ENCODE results near the gene LGR4.
"Not testable (repeated sequence)": the region's sequence is repeated elsewhere in the genome, so short reads cannot be mapped to it uniquely, and the experiment has no call there.

The LGR4 gene

DNA sequence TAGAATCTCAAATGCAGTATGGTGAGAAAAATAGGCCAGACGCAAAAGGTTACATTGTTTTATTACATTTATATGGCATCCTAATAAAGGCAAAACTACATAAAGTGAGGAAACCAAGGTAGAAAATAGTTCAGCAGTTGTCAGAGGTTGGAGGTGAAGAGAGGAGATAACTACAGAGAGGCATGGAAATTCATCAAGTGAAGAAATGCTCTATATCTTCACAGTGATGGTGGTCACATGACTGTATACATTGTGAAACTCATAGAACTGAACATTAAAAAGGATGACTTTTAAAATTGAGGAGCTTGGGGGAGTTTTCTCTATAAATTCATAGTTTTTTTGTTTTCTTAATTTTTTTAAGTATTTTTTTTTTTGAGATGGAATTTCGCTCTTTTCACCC, 14.4 kb downstream of the LGR4 start:
- DNase-seq (ENCODE audit: low spot score): no peak

DNA sequence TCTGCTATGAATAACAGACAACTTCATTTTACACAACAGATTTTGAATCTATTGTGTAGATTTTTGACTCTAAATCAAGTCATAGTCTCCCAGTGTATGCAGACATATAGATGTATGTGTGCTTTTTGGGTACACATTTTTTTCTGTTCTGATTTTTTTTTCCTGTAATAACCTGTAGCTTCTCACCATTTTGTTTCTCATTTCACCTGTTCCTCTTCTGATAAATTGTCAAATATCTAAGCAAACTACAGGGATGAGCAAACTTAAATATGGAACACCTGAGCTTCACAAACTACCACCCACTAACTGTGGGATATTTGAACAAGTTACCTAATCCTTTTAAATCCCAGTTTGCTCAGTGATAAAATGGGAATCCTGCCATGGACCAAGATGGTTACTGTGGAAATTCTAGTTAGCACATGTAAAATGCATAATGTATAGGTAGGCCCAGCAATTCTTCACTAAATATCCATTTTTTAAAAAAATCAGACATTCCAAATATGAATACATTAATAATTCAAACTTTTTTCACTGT, 15.7 kb downstream of the LGR4 start:
- DNase-seq (ENCODE audit: low spot score): no peak

DNA sequence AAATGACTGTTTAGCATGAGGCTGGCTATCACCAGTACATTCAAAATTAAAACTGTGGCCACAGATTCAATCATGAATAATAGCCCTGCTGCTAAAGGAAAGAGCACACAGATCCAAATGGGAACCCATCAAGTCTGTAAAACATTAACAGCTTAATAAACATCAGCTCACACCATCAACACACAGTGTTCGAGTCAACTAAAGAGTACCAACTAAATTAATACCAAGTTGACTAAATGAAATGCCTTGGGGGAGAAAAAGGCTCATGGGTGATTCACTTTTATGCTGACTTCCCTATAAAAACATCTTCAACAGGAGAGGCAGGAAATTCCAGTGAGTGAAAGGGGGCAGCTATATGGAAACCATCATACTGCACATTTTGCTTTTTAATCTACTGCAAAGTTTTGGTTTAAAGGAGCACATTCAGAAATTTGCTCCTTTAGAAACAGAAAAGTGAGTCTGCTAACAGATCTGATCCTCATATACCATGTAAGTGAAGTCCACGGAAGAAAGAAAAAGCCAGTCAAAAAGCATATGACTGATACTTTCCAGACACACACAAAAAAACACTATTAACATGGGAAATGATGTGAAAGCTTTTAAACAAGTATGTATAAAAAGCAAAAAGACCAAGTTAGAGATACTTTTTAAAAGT, 16.3 kb downstream of the LGR4 start:
- DNase-seq (ENCODE audit: low spot score): no peak

DNA sequence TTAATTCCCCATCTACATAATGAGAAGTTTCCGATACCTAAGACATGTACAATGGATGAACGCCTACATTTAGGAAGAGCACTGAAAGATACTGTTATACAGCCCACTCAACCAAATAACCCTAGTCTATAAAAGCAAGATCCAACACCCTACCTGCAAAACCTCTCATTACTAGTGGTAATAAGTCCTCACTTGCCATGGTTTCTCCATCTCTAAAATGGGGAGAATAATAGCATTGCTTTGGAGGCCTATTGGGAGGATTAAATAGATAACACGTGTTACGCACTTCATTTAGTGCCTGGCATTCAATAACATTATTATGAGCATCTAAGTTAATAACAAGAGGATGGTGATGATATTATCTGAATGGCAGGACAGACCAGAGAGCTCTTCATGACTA, 16.9 kb downstream of the LGR4 start:
- DNase-seq (ENCODE audit: low spot score): no peak

DNA sequence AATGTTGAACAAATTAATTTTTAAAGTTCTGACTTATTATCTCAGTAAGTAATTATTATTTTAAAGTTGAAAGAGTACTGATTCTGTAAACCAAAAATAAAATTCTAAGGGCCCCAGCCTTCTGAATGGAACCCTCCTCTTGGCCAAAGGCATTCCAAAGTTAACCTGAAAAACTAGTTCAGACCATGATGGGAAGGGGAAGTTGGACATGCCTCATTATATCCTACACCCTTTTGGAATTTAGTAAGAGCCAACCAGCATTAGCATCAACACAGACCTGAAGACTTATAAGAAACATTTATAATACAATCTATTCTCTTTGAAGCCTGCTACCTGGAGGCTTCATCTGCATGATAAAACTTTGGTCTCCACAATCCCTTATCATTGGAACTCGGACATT, 18.9 kb downstream of the LGR4 start:
- no peak for DNase-seq (ENCODE audit: low spot score)

DNA sequence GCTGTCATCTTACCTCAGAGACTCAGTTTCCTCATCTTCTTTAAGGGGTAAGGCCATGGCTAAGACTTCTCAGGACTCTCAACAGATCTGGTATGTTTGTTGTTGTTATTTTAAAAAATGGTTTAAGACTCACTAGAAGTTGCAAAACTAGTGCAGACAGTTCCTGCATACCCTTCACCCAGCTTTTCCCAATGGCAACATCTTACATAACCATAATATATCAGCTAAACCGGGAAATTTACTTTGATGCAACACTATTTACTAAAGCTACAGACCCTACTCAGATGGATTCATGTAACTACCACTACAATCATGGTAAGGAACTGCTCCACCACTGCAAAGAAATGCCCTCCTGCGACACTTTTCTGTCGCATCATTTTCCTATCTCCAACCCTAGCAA, 20.4 kb downstream of the LGR4 start:
- no peak for DNase-seq (ENCODE audit: low spot score)

DNA sequence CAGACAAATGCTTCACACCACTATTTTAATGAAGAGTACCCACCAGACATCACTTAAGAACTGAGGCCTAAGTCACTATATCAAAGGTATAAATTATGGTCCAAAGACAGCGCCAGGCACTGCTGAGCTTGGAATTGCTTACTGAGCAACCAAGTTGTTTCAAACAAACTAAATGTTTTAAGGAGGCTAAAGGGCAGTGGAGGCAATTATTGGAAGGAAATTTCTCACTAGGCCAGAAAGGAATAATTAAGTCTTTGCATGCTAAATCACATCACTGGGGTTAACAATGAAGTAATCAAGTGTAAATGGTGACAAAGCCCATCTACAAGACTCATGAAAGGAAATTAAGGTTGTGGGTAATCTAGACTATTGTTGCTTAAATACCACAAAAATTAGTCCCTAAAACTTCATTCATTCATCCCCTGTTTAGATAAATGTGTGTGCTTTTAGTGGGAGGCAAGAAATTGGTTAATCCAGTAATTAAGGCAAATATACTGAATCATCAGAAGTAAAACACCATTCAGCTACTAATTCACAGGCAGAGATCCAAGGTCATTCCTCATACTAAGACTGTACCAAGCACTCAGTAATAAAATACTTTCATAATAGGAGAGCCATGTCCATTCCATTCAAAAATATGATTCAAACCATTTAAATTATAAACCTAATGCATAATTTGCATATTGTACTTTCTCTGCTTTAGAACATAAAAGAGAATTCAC, 21.2 kb downstream of the LGR4 start:
- no peak for DNase-seq (ENCODE audit: low spot score)

DNA sequence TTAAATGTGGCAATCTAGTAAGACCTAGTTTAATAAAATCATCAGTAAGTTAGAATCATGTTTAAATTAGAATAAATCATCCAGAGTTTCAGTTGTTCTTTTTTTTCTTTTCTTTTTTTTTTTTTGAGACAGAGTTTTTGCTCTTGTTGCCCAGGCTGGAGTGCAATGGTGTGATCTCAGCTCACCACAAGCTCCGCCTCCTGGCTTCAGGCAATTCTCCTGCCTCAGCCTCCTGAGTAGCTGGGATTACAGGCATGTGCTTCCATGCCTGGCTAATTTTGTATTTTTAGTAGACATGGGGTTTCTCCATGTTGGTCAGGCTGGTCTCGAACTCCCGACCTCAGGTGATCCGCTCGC, 24.4 kb downstream of the LGR4 start:
- not testable (repeated sequence) for DNase-seq (ENCODE audit: low spot score)

DNA sequence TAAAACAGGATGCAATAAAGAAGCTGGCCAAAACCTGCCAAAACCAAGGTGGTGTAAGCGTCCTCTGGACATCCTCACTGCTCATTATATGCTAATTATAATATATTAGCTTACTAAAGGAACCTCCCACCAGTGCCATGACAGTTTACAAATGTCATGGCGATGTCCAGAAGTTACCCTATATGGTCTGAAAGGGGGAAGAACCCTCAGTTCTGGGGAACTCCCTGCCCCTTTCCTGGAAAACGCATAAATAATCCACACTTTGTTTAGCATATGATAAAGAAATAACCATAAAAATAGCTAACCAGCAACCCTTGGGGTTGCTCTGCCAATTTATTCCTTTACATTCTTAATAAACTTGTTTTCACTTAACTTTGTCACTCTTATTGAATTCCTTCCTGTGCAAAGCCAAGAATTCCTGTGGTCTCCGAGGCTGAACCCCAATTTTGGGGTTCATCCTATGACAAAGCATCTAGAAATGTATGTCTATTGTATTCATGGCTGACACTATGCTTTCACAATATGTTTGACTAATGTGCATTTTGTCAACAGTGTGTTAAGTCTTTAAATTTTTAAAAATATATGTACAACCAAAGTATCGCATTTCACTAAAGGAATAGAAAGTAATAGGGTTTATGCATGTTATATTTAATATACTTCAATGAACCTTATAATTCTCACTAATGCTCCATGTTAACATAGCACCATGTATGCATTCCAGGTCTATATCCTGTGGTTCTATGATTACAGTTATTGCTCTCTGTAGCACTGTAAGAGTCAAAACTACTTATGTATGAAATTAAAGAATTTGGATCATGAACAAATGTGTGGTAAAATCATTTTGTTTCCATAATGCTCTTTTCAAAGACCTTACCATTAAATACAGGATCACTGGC, 25.1 kb downstream of the LGR4 start:
- DNase-seq (ENCODE audit: low spot score): no peak

DNA sequence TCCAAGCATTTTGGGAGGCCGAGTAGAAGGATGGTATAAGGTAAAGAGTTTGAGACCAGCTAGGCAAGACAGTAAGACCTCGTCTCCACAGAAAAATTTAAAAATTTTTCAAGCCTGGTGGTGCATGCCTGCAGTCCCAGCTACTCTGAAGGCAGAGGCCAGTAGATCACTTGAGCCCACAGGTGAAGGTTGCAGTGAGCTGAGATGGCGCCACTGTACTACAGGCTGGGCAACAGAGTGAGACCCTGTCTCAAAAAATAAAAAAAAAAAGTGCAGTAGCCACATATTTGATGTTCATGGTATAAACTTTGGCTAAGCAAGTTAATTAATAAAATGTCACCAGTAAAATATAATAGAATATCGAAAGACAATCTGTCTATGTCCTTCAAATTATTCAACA, 27.0 kb downstream of the LGR4 start:
- DNase-seq (ENCODE audit: low spot score): no peak

DNA sequence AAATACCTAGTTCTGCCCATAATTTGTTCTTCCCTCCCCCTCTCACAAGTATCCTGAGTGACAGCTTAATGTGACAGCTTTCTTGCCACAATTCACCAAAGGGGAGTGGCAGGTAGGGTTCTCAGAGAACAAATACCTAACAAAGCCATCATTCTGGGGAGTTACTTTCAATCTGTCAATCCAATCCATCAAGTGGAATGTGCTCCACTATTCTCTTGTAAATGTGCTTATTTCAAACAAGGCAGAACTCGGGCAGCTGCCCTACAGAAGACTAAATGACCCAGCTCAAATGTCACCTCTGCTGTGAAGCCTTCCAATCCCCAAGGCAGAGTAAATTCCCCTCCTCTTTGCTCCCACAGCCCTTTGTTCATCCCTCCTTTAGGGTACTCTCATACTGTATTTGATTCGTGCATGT, 27.8 kb downstream of the LGR4 start:
- peak; percentile 73 for DNase-seq (ENCODE audit: low spot score)

DNA sequence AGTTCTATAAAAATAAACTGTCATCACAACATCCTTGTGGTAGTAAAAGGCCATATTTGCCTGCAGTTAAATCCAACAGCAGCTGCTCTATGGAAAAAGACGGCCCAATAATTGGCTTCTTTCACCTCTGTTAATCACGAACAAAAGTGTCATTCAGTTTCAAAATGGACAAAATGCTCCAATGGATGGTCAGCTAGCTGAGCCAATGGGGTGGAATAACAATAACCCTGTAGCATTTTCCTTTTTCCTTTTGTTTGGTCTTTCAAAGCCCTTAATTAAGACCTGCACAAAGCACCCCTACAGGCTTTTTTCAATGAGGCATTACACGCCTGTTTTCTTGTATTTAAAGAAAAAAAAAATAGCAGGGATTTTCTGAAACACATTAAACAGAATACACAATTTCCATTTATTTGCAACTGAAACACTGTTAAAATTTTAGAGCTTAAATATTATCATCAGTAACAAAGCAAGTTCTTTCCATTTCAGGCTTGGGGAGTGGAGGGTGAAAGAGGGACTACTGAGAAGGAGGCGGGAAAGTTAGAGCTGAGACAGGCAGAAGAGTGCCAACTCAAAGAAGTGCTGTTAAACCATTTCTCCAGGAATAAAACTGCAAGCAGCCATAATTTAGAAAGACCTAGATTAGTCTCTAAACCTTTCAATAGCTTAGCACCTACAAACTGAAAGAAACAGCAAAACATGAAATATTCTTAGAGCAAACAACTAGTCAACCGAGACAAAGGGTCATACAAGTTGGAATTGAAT, 28.7 kb downstream of the LGR4 start:
- DNase-seq (ENCODE audit: low spot score): peak; percentile 44

DNA sequence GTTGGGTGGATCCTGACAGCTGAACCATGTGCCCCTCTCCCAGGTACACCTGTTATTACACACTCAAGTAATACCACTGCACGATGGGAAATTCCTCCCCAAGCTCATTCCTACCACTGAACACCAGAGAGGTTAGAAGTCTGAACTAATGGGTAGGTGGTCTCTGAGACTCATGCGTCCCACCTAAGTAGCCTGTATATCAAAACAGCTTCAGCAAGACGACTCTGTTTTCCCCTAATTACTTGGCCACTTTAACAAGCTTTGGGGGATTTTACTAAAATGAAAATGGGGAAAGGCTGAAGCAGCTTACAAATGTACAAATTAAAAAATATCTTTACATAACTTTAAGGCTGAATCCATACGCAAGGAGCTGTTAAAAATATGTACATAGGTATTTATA, 29.4 kb downstream of the LGR4 start:
- no peak for DNase-seq (ENCODE audit: low spot score)

DNA sequence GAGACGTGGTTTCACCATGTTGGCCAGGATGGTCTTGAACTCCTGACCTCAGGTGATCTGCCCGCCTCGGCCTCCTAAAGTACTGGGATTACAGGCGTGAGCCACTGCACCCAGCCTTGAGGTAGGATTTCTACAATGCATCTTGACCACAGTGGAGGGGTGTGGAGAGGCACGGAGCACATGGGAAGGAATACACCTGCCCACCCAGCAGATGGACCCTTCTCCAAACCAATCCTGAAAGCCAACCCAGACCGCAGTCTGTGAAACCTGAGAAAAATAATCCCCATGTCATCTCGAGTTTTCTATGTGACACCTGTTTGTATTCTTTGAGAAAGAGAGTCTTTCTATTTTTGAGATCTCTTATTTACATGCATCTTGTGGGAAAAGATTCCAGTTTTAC, 32.5 kb downstream of the LGR4 start:
- no peak for DNase-seq (ENCODE audit: low spot score)

DNA sequence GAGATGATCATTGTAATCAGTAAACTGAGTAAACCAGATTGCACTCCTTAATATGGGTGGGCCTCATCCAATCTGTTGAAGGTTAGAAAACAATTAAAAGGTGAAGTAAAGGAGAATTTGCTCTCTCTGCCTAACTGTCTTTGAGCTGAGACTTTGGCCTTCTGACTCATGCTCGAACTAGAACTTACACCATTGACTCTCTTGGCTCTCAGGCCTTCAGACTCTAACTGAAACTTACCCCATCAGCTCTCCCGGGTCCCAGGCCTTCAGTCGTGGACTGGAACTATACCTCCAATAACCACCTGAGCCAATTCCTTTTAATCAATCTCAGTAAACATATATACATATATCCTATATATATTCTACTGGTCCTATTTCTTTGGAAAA, 34.0 kb downstream of the LGR4 start:
- no peak for DNase-seq (ENCODE audit: low spot score)

DNA sequence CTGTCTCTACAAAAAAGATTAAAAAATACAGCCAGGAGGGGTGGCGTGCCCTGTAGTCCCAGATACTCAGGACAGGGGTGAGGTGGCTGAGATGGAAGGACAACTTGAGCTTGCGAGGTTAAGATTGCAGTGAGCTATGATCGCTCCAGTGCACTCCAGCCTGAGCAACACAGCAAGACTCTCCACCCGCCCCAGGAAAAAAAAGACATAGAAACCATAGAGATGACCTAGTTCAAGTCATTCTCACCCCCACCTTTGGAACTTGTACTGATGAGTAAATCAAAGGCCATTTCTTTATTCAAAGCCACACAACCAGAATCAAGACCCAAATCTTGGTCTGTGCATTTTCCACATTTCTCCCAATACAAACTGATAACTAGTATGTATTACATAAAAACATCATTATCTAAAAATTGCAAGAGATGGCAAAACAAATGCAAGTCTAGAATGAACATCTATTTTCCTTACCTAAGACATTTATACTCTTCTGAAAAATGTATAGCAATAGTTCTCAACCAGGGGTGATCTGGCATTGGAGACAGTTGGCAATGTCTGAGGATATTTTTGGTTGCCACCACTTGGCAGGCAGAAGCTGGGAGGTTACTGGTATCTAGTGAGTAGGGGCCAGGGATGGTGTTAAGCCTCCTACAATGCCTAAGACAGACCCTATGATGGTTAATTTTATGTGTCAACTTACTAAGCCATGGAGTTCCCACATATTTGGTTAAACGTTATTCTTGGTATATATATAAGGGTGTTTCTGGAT, 34.6 kb downstream of the LGR4 start:
- no peak for DNase-seq (ENCODE audit: low spot score)

DNA sequence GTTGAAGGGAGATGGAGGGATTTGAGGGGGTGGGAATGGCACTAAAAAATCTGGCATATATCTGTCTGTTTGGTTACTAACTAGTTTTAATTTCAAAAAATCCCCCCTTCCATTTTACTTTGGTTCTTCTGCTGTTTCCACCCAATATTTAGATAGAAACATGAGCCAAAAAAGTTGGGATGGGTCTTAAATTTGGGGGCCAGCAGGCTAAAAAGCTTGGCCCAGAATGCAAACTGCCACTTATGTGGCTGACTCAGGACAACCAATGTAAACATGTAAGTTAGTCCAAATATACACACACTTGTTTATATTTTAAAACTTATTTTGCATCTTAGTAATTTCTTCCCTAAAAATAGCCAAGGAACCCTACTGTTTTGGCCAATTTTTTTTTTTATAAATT, 35.7 kb downstream of the LGR4 start:
- no peak for DNase-seq (ENCODE audit: low spot score)

DNA sequence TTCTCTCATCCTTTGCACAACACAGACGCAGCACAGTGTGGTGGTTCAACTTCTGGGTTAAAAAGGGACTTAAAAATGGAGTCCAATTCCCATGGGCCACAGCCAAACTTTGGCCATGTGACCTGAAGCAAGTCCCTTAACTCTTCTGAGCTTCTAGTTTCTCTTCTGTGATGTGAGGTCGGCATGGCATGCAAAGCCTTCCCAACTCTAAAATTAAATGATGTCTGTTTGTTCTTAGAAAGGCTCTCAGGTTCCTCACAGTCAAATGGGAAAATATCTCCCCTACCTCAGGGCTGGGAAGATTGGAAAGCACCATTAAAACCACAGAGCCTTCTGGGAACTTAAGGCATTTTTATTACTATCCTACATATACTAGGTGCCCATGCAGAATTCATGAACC, 38.8 kb downstream of the LGR4 start:
- no peak for DNase-seq (ENCODE audit: low spot score)

DNA sequence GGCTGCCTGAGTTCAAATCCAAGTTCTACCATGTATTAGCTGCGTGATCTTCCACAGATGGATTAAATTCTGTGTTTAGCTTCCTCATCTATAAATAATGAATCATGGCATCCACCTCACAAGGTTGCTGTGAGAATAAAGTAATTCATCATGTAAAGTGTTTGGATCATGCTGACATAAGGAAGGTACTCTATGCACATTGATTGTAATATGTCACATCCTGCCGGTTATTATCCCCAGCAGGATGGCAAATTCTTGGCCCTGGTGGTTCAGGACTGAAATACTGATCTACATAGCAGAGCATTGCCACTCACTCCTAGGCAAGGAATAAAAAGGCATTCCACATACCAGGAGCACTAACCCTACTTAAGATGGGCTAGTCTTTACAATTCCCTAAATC, 40.8 kb downstream of the LGR4 start:
- DNase-seq (ENCODE audit: low spot score): no peak

DNA sequence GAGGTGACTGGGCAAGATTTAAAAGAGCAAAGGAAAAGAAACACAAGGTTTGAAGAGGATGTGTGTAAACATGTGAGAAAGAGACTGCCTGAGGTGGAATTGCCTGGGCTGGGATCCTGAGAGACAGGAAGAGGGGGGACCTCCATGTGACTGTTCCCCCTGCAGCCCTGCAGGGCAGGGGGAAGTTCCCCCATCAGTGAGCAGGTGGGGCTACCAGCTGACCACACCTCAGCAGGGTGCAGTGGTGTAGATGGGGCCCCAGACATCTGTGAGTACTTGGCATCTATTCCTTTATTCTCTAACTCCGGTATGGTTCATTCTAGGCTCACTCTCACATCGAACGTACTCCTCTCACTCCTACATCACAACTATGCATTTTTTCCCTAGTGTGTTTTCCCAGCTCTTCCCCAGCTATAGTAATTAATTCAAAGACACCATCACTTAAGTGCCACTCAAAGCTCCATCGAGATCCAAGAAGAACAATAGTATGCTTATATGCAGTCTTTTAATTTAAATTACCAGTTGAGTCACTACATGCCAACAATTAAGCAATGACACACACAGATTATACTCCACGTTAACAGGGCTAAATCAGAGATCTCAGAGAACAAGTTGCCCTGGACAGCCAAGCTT, 42.7 kb downstream of the LGR4 start:
- peak; percentile 22 for DNase-seq (ENCODE audit: low spot score)
